ENCODE measurements around the gene EPAS1.

Gene EPAS1

GRCh38 chr2:46375566-46376125 is 78.4 kb downstream of the EPAS1 start:
- no peak for TF ChIP-seq CTCF (IDR thresholded peaks at IDR 0.05; ENCODE audit: low read depth, low read length)
- DNase-seq (ENCODE audit: extremely low read depth, low read depth): no peak

- DNase-seq (ENCODE audit: extremely low read depth, low read depth): no peak
- no peak for TF ChIP-seq CTCF (IDR thresholded peaks at IDR 0.05; ENCODE audit: low read depth, low read length)
Measured at GRCh38 chr2:46376586-46376985, 79.4 kb downstream of the EPAS1 start.

DNA sequence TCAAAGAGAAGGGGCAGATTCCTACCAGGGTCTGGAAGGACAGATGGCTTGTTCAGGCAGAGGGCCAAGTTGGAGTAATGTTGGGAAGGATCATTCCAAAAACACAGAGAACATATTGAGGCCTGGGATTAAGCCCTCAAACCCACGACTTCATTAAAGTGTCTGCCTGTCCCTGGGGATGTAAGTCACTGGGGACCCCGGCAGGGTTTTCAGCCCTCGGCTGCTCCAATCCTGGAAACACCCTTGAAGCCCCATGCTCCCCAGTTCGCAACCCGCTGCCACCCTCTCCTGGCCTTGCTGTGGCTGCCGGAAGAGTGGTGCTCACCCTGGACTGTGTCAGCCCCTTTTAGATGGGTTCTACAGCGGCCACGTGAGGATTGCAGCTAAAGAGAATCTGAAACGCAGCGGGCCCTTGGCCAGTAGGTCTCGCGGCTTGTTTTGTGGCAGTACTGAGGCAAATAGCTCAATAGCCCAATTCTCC is 79.9 kb downstream of the EPAS1 start:
- no peak for DNase-seq (ENCODE audit: extremely low read depth, low read depth)
- TF ChIP-seq CTCF (IDR thresholded peaks at IDR 0.05; ENCODE audit: low read depth, low read length): no peak

- no peak for TF ChIP-seq CTCF (IDR thresholded peaks at IDR 0.05; ENCODE audit: low read depth, low read length)
- DNase-seq (ENCODE audit: extremely low read depth, low read depth): no peak
Measured at GRCh38 chr2:46377666-46378560, 80.7 kb downstream of the EPAS1 start.

DNA sequence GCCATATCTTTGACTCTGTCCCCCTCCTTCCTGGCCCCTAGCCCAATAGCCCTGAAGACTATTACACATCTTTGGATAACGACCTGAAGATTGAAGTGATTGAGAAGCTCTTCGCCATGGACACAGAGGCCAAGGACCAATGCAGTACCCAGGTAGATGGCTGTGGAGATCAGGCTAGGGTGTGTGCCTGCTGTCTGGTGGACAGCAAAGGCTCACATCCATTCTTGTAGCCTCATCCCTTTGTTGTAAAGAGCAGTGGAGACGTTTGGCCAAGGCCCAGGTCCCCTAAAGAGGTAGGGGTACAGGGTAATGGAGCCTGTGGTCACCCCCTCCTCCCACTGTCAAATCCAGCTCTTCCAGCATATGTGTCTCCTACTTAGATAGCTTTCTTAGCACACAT is 81.4 kb downstream of the EPAS1 start:
- DNase-seq (ENCODE audit: extremely low read depth, low read depth): no peak
- TF ChIP-seq CTCF (IDR thresholded peaks at IDR 0.05; ENCODE audit: low read depth, low read length): no peak

- no peak for TF ChIP-seq CTCF (IDR thresholded peaks at IDR 0.05; ENCODE audit: low read depth, low read length)
- DNase-seq (ENCODE audit: extremely low read depth, low read depth): peak; percentile 34
Measured at GRCh38 chr2:46379213-46380037, 82.2 kb downstream of the EPAS1 start.

Measured in AG09319 (cell line).